Fibroblast of lung (primary cell): Measurements from ENCODE around the gene ADGRF3. TPM values are rescaled to one million over a fixed set of nuclear protein-coding genes. Genes with fewer than 3 reads are reported as not detected.

Experiments
- DNase-seq, 2 donors: peaks; one replicate each; pipeline versions ENCODE4 v3.0.0 to v3.0.0-alpha.2; 2010; ENCODE audit warnings: low read depth in 2 of 2
- H2AFZ ChIP-seq: 2 replicates; pipeline ENCODE4 v1.5.1; 2012; ENCODE audit warnings: low read length, control low read depth, inconsistent platforms
- H3K27ac ChIP-seq: 2 replicates; pipeline ENCODE4 v1.5.1; 2011; ENCODE audit warnings: low read length, control low read depth; ENCODE audit not compliant: insufficient read depth
- H3K27me3 ChIP-seq: 2 replicates; pipeline ENCODE4 v1.5.1; 2011; ENCODE audit warnings: mild to moderate bottlenecking, low read length; ENCODE audit not compliant: control insufficient read depth, insufficient read depth
- H3K36me3 ChIP-seq: 2 replicates; pipeline ENCODE4 v1.5.1; 2011; ENCODE audit warnings: low read length; ENCODE audit not compliant: control insufficient read depth, insufficient read depth
- H3K4me1 ChIP-seq: 2 replicates; pipeline ENCODE4 v1.5.1; 2011; ENCODE audit warnings: low read length; ENCODE audit not compliant: control insufficient read depth, insufficient read depth; ENCODE audit errors: extremely low read depth
- H3K4me2 ChIP-seq: 2 replicates; pipeline ENCODE4 v1.5.1; 2011; ENCODE audit warnings: low read length, control low read depth; ENCODE audit not compliant: insufficient read depth; ENCODE audit errors: extremely low read depth
- H3K4me3 ChIP-seq, 4 experiments: fragments of 200-600 bp in 1 of 4; sonication (generic) in 1 of 4; replicated peaks in 1 of 4; 2 replicates each; pipeline ENCODE4 v1.5.1; 2011 to 2016; ENCODE audit warnings: low read length in 4 of 4, low read depth in 3 of 4, mild to moderate bottlenecking in 3 of 4, control low read depth in 2 of 4, inconsistent platforms in 1 of 4, mixed read lengths in 1 of 4; ENCODE audit not compliant: insufficient read depth in 1 of 4; ENCODE audit errors: control extremely low read depth in 1 of 4
- H3K79me2 ChIP-seq: 2 replicates; pipeline ENCODE4 v1.5.1; 2012; ENCODE audit warnings: mild to moderate bottlenecking, low read length, inconsistent platforms; ENCODE audit not compliant: control insufficient read depth, insufficient read depth
- H3K9ac ChIP-seq: 2 replicates; pipeline ENCODE4 v1.5.1; 2011; ENCODE audit warnings: mild to moderate bottlenecking, low read length, control low read depth; ENCODE audit not compliant: insufficient read depth
- H3K9me3 ChIP-seq: 2 replicates; pipeline ENCODE4 v1.5.1; 2012; ENCODE audit warnings: low read depth, low read length; ENCODE audit not compliant: control insufficient read depth, insufficient read depth
- H4K20me1 ChIP-seq: 2 replicates; pipeline ENCODE4 v1.5.1; 2011; ENCODE audit warnings: low read length; ENCODE audit not compliant: control insufficient read depth, insufficient read depth; ENCODE audit errors: extremely low read depth
- CTCF ChIP-seq, 2 donors: IDR thresholded peaks in 1 of 2; conservative IDR thresholded peaks in 1 of 2; 1 replicate in 1 of 2; 2 replicates in 1 of 2; pipeline ENCODE4 v1.5.1; 2011 to 2012; ENCODE audit warnings: low read length in 2 of 2, control low read depth in 1 of 2, inconsistent platforms in 1 of 2, low read depth in 1 of 2, mild to moderate bottlenecking in 1 of 2
- EZH2 ChIP-seq: IDR thresholded peaks from 2 replicates; pipeline ENCODE4 v1.5.1; 2012; ENCODE audit warnings: low read length, control low read depth, mild to moderate bottlenecking; ENCODE audit errors: missing control alignments
- polyA plus RNA-seq, 2 donors: library from polyadenylated mRNA; depleted of rRNA in 1 of 2; stranded (reverse) in 1 of 2; unstranded in 1 of 2; fragments of >200 nt; gene quantifications; 2 replicates each; pipeline ENCODE4 v1.2.1, GENCODE V29; 2011 to 2012; ENCODE audit warnings: missing spikeins in 1 of 2
- total RNA-seq: library from RNA; depleted of rRNA; stranded (reverse); fragments of >200 nt; gene quantifications from 2 replicates; pipeline ENCODE4 v1.2.1, GENCODE V29; 2014

ADGRF3 gene
- total and polyA plus RNA-seq, 2 donors (not counting 1 experiment from before 2014, with no cell fraction given), result under 0.01 to 0.06 TPM

- Histone ChIP-seq H4K20me1 (no peaks in the 10 kb centered on the region), H3K27ac (no peak overlapping the region), H3K9ac (no peak overlapping the region), H3K36me3 (no peaks in the 10 kb centered on the region), H3K4me3 (no peak overlapping the region), H3K27me3 (no peaks in the 10 kb centered on the region), H3K9me3 (no peaks in the 10 kb centered on the region), H3K4me2 (no peak overlapping the region), H3K4me1 (no peaks in the 10 kb centered on the region), H3K79me2 (peaks cover 5% of the 10 kb centered on the region), H2AFZ (no peak overlapping the region)
- no peak for DNase-seq
- TF ChIP-seq CTCF (conservative IDR thresholded peaks at IDR 0.05 in 1 of 2, IDR thresholded peaks at IDR 0.05 in 1 of 2; ENCODE audit: low read depth in 1 of 2, low read length in 2 of 2), result no peak
- no peak for TF ChIP-seq EZH2
Observed at GRCh38 chr2:26366957-26367356, 20.4 kb upstream of the ADGRF3 start.

- TF ChIP-seq CTCF (conservative IDR thresholded peaks at IDR 0.05 in 1 of 2, IDR thresholded peaks at IDR 0.05 in 1 of 2; ENCODE audit: low read depth in 1 of 2, low read length in 2 of 2) (no peak), EZH2 (no peak)
- no peak overlapping the region for H3K9ac ChIP-seq
- H3K4me3 ChIP-seq, result no peak overlapping the region
- no peaks in the 10 kb centered on the region for H4K20me1 ChIP-seq
- H3K27ac ChIP-seq, result no peak overlapping the region
- no peak for DNase-seq
- H3K4me2 ChIP-seq, result no peak overlapping the region
- H3K36me3 ChIP-seq, result no peaks in the 10 kb centered on the region
- H2AFZ ChIP-seq, result no peak overlapping the region
- no peaks in the 10 kb centered on the region for H3K27me3 ChIP-seq
- no peaks in the 10 kb centered on the region for H3K9me3 ChIP-seq
- H3K79me2 ChIP-seq, result peaks cover 12% of the 10 kb centered on the region
- H3K4me1 ChIP-seq, result no peaks in the 10 kb centered on the region
Observed at GRCh38 chr2:26364669-26365068, 18.1 kb upstream of the ADGRF3 start.

- no peak overlapping the region for H3K4me2 ChIP-seq
- no peak for TF ChIP-seq CTCF (conservative IDR thresholded peaks at IDR 0.05 in 1 of 2, IDR thresholded peaks at IDR 0.05 in 1 of 2; ENCODE audit: low read depth in 1 of 2, low read length in 2 of 2)
- TF ChIP-seq EZH2, result no peak
- DNase-seq, result no peak
- H3K9me3 ChIP-seq, result no peaks in the 10 kb centered on the region
- no peak overlapping the region for H2AFZ ChIP-seq
- H3K27me3 ChIP-seq, result no peaks in the 10 kb centered on the region
- no peaks in the 10 kb centered on the region for H3K4me1 ChIP-seq
- no peaks in the 10 kb centered on the region for H4K20me1 ChIP-seq
- peaks cover 14% of the 10 kb centered on the region for H3K79me2 ChIP-seq
- H3K9ac ChIP-seq, result no peak overlapping the region
- no peak overlapping the region for H3K27ac ChIP-seq
- H3K36me3 ChIP-seq, result no peaks in the 10 kb centered on the region
- no peak overlapping the region for H3K4me3 ChIP-seq
Observed at GRCh38 chr2:26363958-26364357, 17.4 kb upstream of the ADGRF3 start.
